Activated CD4-positive, alpha-beta T cell treated with anti-CD3 and anti-CD28 coated beads, Interleukin-2, amount 50 U/mL, for 4 hours (primary cell): ENCODE data around the gene EPHA1.

Experiments used
- DNase-seq, 2 experiments: peaks; one replicate each; pipeline ENCODE4 v3.0.0-alpha.2; 2020

Gene EPHA1

GRCh38 chr7:143368387-143368786, 40.3 kb downstream of the EPHA1 start:
- DNase-seq = no peak

- DNase-seq = no peak
Observed at GRCh38 chr7:143367972-143368371, 40.7 kb downstream of the EPHA1 start.

DNA sequence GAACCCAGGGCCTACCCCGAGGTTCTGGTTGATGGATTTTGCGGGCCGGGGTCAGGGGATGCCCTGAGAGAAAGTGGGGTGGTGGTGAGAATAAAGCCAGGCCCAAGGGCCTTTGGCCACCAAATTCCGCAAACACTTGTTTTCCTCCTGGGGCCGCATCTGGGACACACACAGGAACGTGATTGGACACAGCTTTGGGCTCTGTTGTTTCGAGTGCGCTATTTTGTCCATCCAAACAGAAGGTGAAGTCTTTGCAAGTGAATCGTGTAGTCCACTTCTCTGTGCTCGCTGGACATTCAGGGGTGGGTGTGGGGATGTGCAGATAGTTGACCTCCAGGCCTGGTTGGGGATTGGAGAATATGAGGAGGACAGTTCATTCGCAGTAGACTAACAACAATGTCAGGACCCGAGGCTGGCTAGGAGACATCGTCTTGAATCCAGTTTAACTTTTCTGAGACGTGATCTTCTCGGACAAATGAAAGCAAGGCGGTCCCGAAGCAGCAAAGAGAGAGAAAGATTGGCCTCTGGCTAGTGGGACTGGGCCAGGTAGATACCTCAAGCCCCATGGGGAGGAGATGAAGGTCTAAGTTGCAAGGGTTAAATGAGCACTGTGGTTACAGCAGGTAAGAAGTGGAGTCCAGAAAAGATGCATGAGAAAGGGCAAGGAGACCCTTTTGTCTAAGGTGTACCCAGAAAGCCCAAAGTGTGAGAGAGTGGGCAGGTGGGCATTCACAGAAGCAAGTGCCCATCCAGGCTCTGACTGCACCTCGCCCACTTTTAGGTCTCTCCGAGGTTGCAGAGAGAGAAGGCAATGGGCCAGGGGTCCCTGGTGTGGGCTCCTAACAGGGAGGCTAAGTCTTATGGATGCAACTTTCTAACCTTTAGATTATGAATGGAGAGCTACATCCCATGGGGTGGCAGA, 45.4 kb downstream of the EPHA1 start:
- DNase-seq = no peak

GRCh38 chr7:143362131-143363015, 46.3 kb downstream of the EPHA1 start, which contains the start of gene FAM131B:
FAM131B (minus strand) TSS chr7:143362713; CDS start chr7:143362603, 110 bp downstream.
- DNase-seq = peak in 1 of 2 experiments; percentile 29

- no peak for DNase-seq
Observed at GRCh38 chr7:143361552-143362130, 47.0 kb downstream of the EPHA1 start.

DNA sequence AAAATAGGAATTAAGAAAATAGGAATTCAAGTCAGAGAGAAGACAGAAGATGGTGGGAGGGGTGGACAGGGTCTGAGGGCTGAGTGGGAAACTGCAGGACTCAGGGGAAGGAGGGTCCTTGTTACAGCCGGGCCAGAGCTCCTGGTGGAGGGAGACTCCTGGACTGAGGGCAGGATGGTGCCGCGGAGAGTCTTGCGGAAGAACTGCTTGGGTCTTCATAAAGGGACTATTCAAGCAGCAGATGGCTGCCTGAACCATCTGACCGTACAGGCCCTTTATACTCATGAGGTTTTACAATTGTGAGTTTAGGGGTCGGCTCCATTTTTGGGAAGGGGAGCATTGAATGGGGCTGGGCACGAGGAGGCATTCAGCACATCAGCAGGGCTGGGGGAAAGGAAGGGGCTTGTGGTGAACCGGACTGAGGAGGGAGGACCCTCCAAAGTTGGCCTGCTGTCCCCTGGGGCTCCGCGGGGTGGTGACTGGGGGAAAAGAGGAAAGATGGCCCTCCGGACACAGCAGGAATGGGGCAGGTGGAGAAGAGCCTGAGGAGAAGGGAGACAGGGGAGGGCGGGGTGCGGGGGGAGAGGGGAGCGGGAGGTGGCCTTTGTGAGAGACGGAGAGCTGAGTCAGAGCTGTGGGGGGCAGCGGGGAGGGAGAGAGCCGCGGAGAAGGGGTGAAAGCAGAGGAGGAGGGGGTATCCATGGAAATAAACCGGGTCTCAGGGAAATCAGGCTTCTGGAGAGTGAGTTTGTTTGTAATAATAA, 47.7 kb downstream of the EPHA1 start:
- DNase-seq = no peak

DNA sequence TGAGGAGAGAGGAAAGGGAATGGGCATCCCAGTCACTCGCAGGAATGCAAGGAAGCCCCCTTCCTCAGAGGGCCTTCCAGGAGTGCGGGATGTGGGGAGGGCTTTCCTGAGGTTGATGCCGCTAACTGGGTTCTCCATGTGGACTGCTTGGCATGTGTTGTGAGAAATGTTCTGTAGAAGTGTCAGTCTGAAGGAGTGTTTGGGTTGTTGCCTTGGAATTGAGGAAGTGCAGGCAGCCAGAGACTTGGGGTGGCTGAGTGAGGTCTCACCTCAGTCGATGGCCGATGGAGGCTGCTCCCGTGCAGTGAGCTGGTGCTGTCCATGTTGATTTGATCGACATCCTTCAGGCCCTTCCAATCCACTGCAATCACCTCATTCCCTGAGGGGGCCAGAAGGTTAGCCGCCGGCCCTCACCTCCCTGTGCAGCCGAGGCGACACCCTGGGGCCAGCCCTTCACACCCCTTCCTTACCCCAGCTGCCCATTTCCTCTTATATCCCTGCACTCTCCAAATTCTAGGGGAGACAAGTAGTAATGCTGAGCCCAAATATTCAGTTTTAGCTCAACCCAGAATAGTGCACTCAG, 48.8 kb downstream of the EPHA1 start:
- DNase-seq = no peak

DNA sequence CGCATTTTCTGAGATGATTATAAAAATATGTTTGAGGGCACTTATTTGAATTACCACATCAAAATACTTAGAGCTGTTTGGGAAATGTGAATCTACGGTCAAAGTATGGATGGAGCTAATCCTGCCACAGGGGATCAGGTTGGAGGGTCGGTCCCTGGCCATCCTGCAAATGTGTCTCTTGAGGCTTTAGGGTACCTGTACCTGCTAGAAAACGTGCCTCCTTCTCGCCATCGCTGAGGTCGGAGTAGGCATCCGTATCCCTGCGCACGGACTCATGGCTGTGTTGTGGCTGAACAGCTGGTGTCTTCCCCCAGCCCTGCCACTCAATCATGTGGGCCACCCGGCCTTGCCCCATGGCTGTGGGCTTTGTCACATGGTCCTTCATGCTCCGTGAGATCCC, 50.0 kb downstream of the EPHA1 start:
- DNase-seq = no peak

GRCh38 chr7:143356414-143357050, 52.1 kb downstream of the EPHA1 start:
- DNase-seq = no peak

DNA sequence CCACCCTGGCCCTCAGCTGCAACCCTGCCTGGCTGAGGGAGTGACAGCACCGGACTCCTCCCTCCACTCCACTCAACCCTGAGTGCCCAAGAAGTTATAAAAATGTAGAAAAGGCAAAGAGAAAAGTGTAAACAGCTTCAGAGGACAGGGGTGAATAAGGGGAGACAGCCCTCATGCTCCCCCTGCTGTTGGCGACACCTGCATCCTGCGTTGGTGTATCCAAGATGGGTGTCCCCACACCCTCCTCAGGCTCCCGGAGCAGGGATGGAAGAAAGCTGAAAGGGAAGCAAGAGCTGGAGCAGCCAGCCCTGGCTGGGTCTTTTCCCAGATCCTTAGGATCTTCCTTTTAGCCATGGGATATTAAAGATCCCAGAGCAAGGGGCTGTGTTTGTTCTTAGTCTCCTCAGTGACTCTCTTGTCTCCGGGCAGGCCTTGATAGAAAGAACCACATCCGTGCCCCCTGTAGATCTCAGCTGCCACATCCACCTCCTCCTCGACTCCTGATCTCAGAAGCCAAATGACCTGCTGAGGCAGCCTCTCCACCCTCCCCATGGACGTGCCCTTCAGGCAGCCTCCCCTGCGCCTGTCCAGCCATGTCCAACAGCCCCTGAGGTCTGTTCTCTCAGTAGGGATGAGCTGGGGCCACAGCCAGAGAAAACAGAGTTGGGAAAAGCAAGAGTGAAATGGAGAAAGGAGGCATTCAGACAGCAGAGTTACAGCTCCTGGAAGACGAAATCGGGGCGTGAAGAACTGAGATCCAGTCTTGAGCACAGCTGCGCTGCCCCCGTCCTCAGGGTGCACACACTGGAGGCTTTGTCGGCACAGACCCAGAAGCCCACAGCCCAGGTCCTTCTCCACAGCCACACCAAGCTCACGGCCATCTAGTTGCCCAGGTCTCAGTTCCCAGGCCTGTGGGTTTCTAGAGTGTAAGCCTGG, 52.9 kb downstream of the EPHA1 start:
- no peak for DNase-seq

GRCh38 chr7:143354965-143355364, 53.7 kb downstream of the EPHA1 start:
- DNase-seq = no peak

- DNase-seq = no peak
Observed at GRCh38 chr7:143354376-143354775, 54.3 kb downstream of the EPHA1 start.

DNA sequence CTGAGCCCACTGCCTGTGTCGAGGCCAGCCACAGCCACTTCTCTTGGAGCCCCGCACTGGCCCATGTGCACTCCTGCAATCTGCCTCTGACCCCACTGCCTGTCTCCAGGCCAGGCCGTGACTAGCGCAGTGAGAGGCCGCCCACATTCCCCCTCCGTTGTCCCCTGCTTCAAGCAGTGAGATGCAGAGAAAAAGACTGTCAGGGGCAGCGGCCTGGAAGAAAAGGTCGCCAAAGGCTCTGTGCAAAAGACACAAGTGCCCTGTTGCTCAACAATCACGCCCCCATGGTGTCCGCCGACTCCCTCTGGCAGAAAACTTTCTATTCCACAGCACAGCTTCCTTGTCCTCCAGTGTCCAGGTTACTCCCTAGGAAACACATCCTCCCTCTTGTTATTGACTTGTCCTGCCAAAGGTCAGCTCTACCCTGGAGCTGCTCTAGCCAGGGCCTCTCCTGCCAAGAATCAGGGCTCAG, 56.1 kb downstream of the EPHA1 start:
- DNase-seq = no peak

- DNase-seq = no peak
Observed at GRCh38 chr7:143351574-143351973, 57.1 kb downstream of the EPHA1 start.

GRCh38 chr7:143351060-143351459, 57.6 kb downstream of the EPHA1 start:
- no peak for DNase-seq

- no peak for DNase-seq
Observed at GRCh38 chr7:143347950-143348349, 60.7 kb downstream of the EPHA1 start.

GRCh38 chr7:143346018-143346417, 62.6 kb downstream of the EPHA1 start:
- DNase-seq = no peak

DNA sequence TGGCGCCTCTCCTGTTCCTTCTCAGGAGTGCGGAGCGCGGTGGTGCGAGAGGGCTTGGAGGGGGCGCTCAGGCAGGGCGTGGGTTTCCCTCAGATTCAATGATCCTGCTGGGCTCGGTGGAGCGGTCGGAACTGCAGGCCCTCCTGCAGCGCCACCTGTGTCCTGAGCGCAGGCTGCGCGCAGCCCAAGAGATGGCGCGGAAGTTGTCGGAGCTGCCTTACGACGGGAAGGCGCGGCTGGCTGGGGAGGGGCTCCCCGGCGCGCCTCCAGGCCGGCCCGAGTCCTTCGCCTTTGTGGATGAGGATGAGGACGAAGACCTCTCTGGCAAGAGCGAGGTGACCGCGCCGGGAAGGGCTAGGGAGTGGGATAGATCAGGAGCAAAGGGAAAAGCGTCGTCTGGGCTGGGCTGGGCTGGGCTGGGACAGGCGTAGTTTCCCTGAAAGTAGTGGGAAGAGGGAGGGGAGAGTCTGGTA, 63.2 kb downstream of the EPHA1 start:
- peak; percentile 49 to 60 for DNase-seq

DNA sequence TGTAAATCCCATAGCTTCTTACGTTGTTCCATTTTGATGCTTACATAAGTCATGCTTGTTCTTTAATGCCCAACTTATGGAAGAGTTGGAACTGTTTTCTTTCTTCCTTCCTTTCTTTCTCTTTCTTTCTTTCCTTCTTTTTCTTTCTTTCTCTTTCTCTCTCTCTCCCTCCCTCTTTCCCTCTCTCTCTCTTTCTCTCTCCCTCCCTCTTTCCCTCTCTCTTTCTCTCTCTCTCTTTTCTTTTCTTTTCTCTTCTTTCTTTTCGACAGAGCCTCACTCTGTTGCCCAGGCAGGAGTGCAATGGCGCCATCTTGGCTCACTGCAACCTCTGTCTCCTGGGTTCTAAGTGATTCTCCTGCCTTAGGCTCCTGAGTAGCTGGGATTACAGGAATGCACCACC, 65.1 kb downstream of the EPHA1 start:
- no peak for DNase-seq

- no peak for DNase-seq
Observed at GRCh38 chr7:143341842-143342241, 66.8 kb downstream of the EPHA1 start.
